ENCODE results near the gene RNASE7. TPM values are rescaled to one million over a fixed set of nuclear protein-coding genes. Genes with fewer than 3 reads are reported as not detected.
A peak's percentile ranks its signal among the peaks of the same experiment; 100 is the strongest.

The RNASE7 gene
- total RNA-seq, 1 donor from 2014 or later = not detected

DNA sequence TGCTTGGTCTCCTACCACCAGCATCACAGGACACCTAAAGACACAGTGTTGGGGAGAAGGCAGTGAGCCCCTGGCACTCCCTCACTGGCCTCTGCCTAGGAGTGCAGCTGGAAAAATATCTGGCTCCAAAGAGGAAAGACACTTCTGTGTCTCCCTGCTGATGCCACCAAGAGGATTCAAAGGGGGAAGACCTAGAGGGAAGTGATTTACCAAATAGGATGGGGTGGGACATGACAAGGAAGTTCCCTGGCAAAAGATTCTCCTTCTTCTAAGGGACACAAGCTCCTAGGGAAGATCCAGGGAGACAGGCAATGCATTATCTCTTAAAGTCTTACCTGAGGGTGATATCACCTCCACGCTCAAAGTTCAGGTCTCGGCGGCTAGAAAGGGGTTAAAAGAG lies 23.4 kb upstream of the RNASE7 start:
- intact Hi-C loops (cut with micrococcal nuclease) = no loop called here
- peaks cover 69% of the 10 kb centered on the region for H3K4me1 ChIP-seq

DNA sequence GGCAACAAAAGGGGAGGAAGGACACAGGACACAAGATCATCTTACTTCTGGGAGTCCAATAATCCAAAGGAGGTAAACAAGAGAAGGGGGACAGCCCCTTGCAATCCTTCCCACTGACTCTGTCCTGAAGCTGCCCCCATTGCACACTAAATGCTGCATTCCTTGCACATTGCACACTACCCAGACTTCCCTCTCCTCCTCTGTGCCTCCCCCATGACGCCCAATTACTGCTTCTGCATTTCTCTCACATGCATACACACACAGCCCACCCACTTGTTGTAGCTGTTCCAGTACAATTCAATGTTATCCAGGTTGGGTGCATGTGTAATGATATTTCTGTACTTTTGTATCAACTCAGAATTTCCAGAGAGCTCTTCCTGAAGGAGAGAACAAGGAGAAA lies 22.8 kb upstream of the RNASE7 start:
- Histone ChIP-seq H3K4me1 (peaks cover 74% of the 10 kb centered on the region), H3K4me3 (no peak overlapping the region), H3K9me3 (replicated peaks) (no peaks in the 10 kb centered on the region), H3K27ac (replicated peaks) (no peak overlapping the region), H3K36me3 (peaks cover 62% of the 10 kb centered on the region), H3K27me3 (ENCODE audit: low read depth) (no peaks in the 10 kb centered on the region)
- TF ChIP-seq, protein P1, sequence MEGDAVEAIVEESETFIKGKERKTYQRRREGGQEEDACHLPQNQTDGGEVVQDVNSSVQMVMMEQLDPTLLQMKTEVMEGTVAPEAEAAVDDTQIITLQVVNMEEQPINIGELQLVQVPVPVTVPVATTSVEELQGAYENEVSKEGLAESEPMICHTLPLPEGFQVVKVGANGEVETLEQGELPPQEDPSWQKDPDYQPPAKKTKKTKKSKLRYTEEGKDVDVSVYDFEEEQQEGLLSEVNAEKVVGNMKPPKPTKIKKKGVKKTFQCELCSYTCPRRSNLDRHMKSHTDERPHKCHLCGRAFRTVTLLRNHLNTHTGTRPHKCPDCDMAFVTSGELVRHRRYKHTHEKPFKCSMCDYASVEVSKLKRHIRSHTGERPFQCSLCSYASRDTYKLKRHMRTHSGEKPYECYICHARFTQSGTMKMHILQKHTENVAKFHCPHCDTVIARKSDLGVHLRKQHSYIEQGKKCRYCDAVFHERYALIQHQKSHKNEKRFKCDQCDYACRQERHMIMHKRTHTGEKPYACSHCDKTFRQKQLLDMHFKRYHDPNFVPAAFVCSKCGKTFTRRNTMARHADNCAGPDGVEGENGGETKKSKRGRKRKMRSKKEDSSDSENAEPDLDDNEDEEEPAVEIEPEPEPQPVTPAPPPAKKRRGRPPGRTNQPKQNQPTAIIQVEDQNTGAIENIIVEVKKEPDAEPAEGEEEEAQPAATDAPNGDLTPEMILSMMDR (IDR thresholded peaks at IDR 0.05; ENCODE audit: borderline replicate concordance) = no peak
- intact Hi-C loops (cut with micrococcal nuclease) = no loop called here
- DNase-seq = no peak

More for the DNA sequence above, 23.4 kb upstream of the RNASE7 start:
- Histone ChIP-seq H3K27me3 (ENCODE audit: low read depth) (no peaks in the 10 kb centered on the region), H3K4me3 (no peak overlapping the region), H3K36me3 (peaks cover 62% of the 10 kb centered on the region), H3K27ac (replicated peaks) (no peak overlapping the region), H3K9me3 (replicated peaks) (no peaks in the 10 kb centered on the region)
- DNase-seq = no peak
- TF ChIP-seq, protein P1 (IDR thresholded peaks at IDR 0.05; ENCODE audit: borderline replicate concordance) = no peak

DNA sequence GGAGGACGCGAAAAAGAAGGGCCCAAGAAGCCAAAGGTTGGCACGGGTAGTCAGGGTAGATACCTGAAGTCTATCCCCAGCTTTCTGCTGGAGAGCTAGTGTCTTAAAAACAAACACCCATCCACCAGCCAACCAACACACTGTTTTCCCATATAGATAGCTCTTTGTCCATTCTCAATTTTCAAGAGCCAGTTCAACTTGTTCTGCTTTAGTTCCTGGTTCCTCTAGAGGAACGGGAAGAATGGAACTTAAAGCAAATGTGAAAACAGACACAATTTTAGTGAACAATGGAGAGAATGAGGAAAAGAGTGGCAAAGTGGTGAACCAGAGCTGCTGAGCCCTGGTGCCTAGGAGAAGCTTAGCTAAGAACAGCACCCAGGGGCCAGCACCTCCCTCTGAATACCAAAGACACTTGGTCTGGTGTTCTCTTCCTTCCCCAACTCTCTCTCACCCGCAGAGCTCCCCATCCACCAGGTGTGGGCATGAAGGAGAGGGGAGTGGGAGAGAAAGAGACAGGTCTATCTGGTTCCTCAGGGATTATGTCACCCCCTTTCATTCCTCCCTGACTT lies 21.1 kb upstream of the RNASE7 start:
- Histone ChIP-seq H3K27me3 (ENCODE audit: low read depth) (no peaks in the 10 kb centered on the region), H3K36me3 (peaks cover 62% of the 10 kb centered on the region), H3K4me3 (no peak overlapping the region), H3K27ac (replicated peaks) (peak overlapping the region; percentile 99), H3K9me3 (replicated peaks) (no peaks in the 10 kb centered on the region), H3K4me1 (peaks cover 76% of the 10 kb centered on the region)
- intact Hi-C loops (cut with micrococcal nuclease) = no loop called here
- TF ChIP-seq, protein P1 (IDR thresholded peaks at IDR 0.05; ENCODE audit: borderline replicate concordance) = no peak
- no peak for DNase-seq

DNA sequence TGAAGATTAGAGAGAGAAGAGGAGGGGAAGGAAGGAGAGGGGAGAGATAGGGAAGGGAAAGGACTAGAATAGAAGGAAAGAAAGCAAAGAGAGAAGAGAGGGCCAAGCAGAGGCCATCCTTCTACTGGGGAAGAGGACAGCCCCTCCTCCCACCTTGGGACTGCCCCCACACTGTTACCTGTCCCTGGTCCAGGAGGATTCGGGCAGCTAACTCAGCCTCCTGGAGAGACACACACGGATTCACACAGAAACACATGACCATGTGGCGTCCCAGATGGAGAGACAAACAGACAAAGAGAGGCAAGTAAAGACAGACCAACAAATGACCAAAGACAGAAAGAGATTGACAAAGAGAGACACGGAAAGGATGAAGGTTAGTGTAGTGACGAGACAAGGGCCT lies 19.5 kb upstream of the RNASE7 start:
- TF ChIP-seq, protein P1 (IDR thresholded peaks at IDR 0.05; ENCODE audit: borderline replicate concordance) = no peak
- Histone ChIP-seq H3K9me3 (replicated peaks) (no peaks in the 10 kb centered on the region), H3K36me3 (peaks cover 46% of the 10 kb centered on the region), H3K27ac (replicated peaks) (peak overlapping the region; percentile 99), H3K27me3 (ENCODE audit: low read depth) (no peaks in the 10 kb centered on the region), H3K4me3 (peak overlapping the region; percentile 83), H3K4me1 (peaks cover 71% of the 10 kb centered on the region)
- intact Hi-C loops (cut with micrococcal nuclease) = no loop called here
- no peak for DNase-seq

DNA sequence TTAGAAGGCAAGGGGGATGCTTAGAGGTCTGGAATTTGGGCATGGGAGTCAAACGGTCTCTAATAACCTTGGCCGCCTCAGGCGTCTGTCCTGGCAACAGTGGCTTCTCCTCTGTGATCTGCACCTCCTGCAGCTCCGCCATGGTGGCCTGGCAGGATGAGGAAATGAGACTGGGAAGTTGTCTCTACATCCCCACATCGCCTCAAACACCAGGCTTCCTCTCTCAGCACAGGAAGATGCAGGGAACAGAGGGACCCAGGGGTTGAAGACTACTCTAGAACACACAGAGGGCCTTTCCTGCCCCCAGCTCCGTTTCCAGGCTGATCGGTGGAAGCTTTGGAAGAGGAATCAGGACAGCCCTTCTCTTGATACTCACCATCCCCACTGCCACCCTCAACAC lies 19.0 kb upstream of the RNASE7 start:
- H3K9me3 ChIP-seq (replicated peaks) = no peaks in the 10 kb centered on the region
- peaks cover 66% of the 10 kb centered on the region for H3K4me1 ChIP-seq
- H3K27me3 ChIP-seq (ENCODE audit: low read depth) = no peaks in the 10 kb centered on the region
- peaks cover 41% of the 10 kb centered on the region for H3K36me3 ChIP-seq
- H3K4me3 ChIP-seq = peak overlapping the region; percentile 83
- H3K27ac ChIP-seq (replicated peaks) = peak overlapping the region; percentile 99
- intact Hi-C loops (cut with micrococcal nuclease) = no loop called here
- peak; percentile 36 for DNase-seq
- TF ChIP-seq, protein P1 (IDR thresholded peaks at IDR 0.05; ENCODE audit: borderline replicate concordance) = no peak

All from left ventricle myocardium inferior (tissue), 1 donor.